GM23248 (cell line): ENCODE results near the gene LYRM4.

Source experiments
- EZH2 ChIP-seq: fragments of 200-600 bp; sonication (generic); IDR thresholded peaks from 2 replicates; pipeline ENCODE4 v1.6.1; 2018; ENCODE audit warnings: antibody characterized with exemption, mild to moderate bottlenecking; ENCODE audit not compliant: insufficient read depth, poor library complexity, severe bottlenecking
- EZH2phosphoT487 ChIP-seq: fragments of 200-600 bp; sonication (generic); IDR thresholded peaks from 2 replicates; pipeline ENCODE4 v1.6.1; 2018; ENCODE audit warnings: antibody characterized with exemption, moderate library complexity, mild to moderate bottlenecking, low read depth; ENCODE audit not compliant: insufficient read depth

DNA sequence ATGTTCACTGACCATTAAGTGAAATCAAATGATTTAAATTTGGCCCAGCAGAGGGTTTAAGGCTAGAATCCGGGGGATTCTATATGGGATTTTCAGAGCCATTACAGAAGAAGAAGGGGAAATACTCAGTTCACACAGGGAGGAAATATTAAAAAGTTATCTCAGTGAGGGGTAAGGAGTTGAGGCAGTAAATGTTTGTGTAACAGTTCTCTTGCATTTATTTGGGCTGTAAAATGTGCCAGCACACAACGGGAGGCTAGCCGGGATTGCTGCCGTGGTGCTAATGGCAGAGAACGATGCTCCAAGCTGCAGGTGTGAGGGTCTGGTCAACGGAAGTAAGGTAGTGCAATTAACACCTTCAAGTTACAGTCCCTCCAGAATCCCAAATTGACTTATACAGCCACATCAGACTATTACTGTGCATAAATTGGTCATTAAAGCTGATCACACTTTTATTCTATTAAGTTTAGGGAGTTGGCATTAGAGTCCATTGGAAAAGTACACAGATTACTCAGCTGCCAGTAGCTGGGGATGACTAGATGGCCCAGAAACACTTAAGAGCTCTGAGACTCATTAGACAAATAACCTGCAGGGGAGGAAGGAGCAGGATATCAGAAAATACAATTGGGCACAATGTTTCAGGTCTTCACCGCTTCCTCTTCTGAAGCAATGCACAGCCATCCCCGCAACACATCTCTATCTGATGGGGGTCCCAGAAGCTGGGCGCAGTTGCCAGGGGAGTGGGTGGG lies 144.3 kb downstream of the LYRM4 start:
- no peak for TF ChIP-seq EZH2
- TF ChIP-seq EZH2phosphoT487 = no peak
